WTC11 (cell line): ENCODE results near the gene SHROOM1. TPM values are rescaled to one million over a fixed set of nuclear protein-coding genes. Genes with fewer than 3 reads are reported as not detected.
A peak's percentile ranks its signal among the peaks of the same experiment; 100 is the strongest.

Experiments
- ATAC-seq: fragments of 200-7000 bp; cut with Tn5 transposase; 2 replicates; pipeline ENCODE4 v1.10.0; 2021; ENCODE audit warnings: mild to moderate bottlenecking, moderate library complexity
- CTCF ChIA-PET: fragments of 300-600 bp; sonication (Branson Sonifier 250); formaldehyde crosslinking; loops from one replicate; lab custom pipeline; 2021; ENCODE audit warnings: antibody characterized with exemption; lab: Charles Lee
- POLR2A ChIA-PET: fragments of 350-600 bp; sonication (Branson Sonifier 250); formaldehyde crosslinking; loops from one replicate; lab custom pipeline; 2021; ENCODE audit warnings: antibody characterized with exemption; lab: Charles Lee
- DNase-seq: peaks from one replicate; pipeline ENCODE4 v3.0.0; 2021; ENCODE audit warnings: low spot score
- H3K27ac Mint-ChIP-seq: 2 replicates; pipeline ENCODE4 v1.8.0; 2021; ENCODE audit warnings: mixed read lengths
- H3K27me3 Mint-ChIP-seq: 2 replicates; pipeline ENCODE4 v1.8.0; 2021; ENCODE audit warnings: low read depth, mild to moderate bottlenecking, moderate library complexity, mixed read lengths
- H3K36me3 Mint-ChIP-seq: 2 replicates; pipeline ENCODE4 v1.8.0; 2021; ENCODE audit warnings: mixed read lengths
- H3K4me1 Mint-ChIP-seq: 2 replicates; pipeline ENCODE4 v1.8.0; 2022; ENCODE audit warnings: mixed read lengths
- H3K4me3 Mint-ChIP-seq: 2 replicates; pipeline ENCODE4 v1.8.0; 2021; ENCODE audit warnings: mild to moderate bottlenecking, moderate library complexity, mixed read lengths
- H3K9me3 Mint-ChIP-seq: 2 replicates; pipeline ENCODE4 v1.8.0; 2021; ENCODE audit warnings: mixed read lengths
- CDX4 ChIP-seq: fragments of 250-450 bp; sonication (Bioruptor Pico); IDR thresholded peaks from 2 replicates; pipeline ENCODE4 v1.9.0; 2021; ENCODE audit warnings: moderate library complexity, mild to moderate bottlenecking, inconsistent platforms, borderline replicate concordance
- CREB1 ChIP-seq: sonication (generic); formaldehyde crosslinking; IDR thresholded peaks from 2 replicates; pipeline ENCODE4 v1.8.0; 2023; ENCODE audit warnings: mild to moderate bottlenecking, missing genetic modification reagents
- CTCF ChIP-seq: fragments of 200-600 bp; IDR thresholded peaks from 2 replicates; pipeline ENCODE4 v1.8.0; 2022; ENCODE audit warnings: antibody characterized with exemption
- ERG ChIP-seq: fragments of 250-450 bp; sonication (Bioruptor Pico); IDR thresholded peaks from 2 replicates; pipeline ENCODE4 v1.8.0; 2021; ENCODE audit warnings: mild to moderate bottlenecking
- FOXP1 ChIP-seq: sonication (generic); formaldehyde crosslinking; IDR thresholded peaks from 2 replicates; pipeline ENCODE4 v1.8.0; 2022; ENCODE audit warnings: missing genetic modification reagents, mild to moderate bottlenecking, moderate library complexity, borderline replicate concordance
- FOXP4 ChIP-seq: sonication (generic); formaldehyde crosslinking; IDR thresholded peaks from 2 replicates; pipeline ENCODE4 v1.8.0; 2022; ENCODE audit warnings: mild to moderate bottlenecking, missing genetic modification reagents
- GABPB1 ChIP-seq: sonication (generic); formaldehyde crosslinking; IDR thresholded peaks from 2 replicates; pipeline ENCODE4 v1.8.1; 2023; ENCODE audit warnings: mild to moderate bottlenecking, missing genetic modification reagents
- HMGXB4 ChIP-seq: sonication (generic); formaldehyde crosslinking; IDR thresholded peaks from 2 replicates; pipeline ENCODE4 v1.8.1; 2023; ENCODE audit warnings: mild to moderate bottlenecking, moderate library complexity, missing genetic modification reagents
- MAX ChIP-seq: sonication (generic); formaldehyde crosslinking; IDR thresholded peaks from 2 replicates; pipeline ENCODE4 v1.8.0; 2022; ENCODE audit warnings: mild to moderate bottlenecking, missing genetic modification reagents
- MYBL2 ChIP-seq: sonication (generic); formaldehyde crosslinking; IDR thresholded peaks from 2 replicates; pipeline ENCODE4 v1.8.1; 2023; ENCODE audit warnings: mild to moderate bottlenecking, moderate library complexity, missing genetic modification reagents
- SMAD3 ChIP-seq: sonication (generic); formaldehyde crosslinking; IDR thresholded peaks from 2 replicates; pipeline ENCODE4 v1.8.0; 2022; ENCODE audit warnings: missing genetic modification reagents, mild to moderate bottlenecking, borderline replicate concordance
- SP1 ChIP-seq: sonication (generic); formaldehyde crosslinking; conservative IDR thresholded peaks from 2 replicates; pipeline ENCODE4 v1.8.1; 2022; ENCODE audit warnings: missing genetic modification reagents
- TCF7 ChIP-seq: sonication (generic); formaldehyde crosslinking; IDR thresholded peaks from 2 replicates; pipeline ENCODE4 v1.8.0; 2022; ENCODE audit warnings: mild to moderate bottlenecking, low read depth, missing genetic modification reagents, moderate library complexity
- TP53 ChIP-seq: sonication (generic); formaldehyde crosslinking; IDR thresholded peaks from 2 replicates; pipeline ENCODE4 v1.8.1; 2023; ENCODE audit warnings: mild to moderate bottlenecking, missing genetic modification reagents
- ZBTB21 ChIP-seq: sonication (generic); formaldehyde crosslinking; IDR thresholded peaks from 2 replicates; pipeline ENCODE4 v1.8.1; 2023; ENCODE audit warnings: mild to moderate bottlenecking, missing genetic modification reagents, borderline replicate concordance
- ZNF121 ChIP-seq: sonication (generic); formaldehyde crosslinking; IDR thresholded peaks from 2 replicates; pipeline ENCODE4 v1.8.0; 2023; ENCODE audit warnings: missing genetic modification reagents
- ZNF281 ChIP-seq: sonication (generic); formaldehyde crosslinking; IDR thresholded peaks from 2 replicates; pipeline ENCODE4 v1.8.0; 2023; ENCODE audit warnings: mild to moderate bottlenecking, missing genetic modification reagents
- total RNA-seq: library from RNA; stranded (reverse); gene quantifications from 3 replicates; pipeline ENCODE4 v1.2.3, GENCODE V29; 2021

Gene SHROOM1
- total RNA-seq, 1 experiment from 2014 or later, result 8.1 TPM

- TF ChIP-seq CDX4 (CRISPR knock-in tag) (no peak), ZBTB21 (no peak), SMAD3 (no peak)
These were observed 831 bp upstream of the SHROOM1 start (continued) for GRCh38 chr5:132831095-132831860.

GRCh38 chr5:132829742-132830435 is 558 bp downstream of the SHROOM1 start:
- Mint-ChIP-seq H3K36me3 (no peaks in the 10 kb centered on the region), H3K27ac (no peak overlapping the region), H3K4me1 (peaks cover 11% of the 10 kb centered on the region), H3K4me3 (peak overlapping the region; percentile 74), H3K27me3 (peaks cover 78% of the 10 kb centered on the region)
- POLR2A ChIA-PET, result no interaction called here
- ATAC-seq, result peak; percentile 56
- peak; percentile 78 for DNase-seq
- CTCF ChIA-PET, result interaction anchor here (0.7 to 4.3 kb wide), 10 partner anchors 11 to 334 kb away, joined by 3 to 40 read pairs (median 4); partner anchors contain the start of genes GDF9, SOWAHA and UQCRQ
- TF ChIP-seq TP53 (0 out of 2 replicates have a peak, but pooled peaks have one; percentile 30), GABPB1 (0 out of 2 replicates have a peak, but pooled peaks have one; percentile 14), FOXP1 (CRISPR knock-in tag) (0 out of 2 replicates have a peak, but pooled peaks have one; percentile 33), CREB1 (CRISPR knock-in tag) (no peak), ZBTB21 (no peak), SP1 (CRISPR knock-in tag) (0 out of 2 replicates have a peak, but pooled peaks have one; percentile 25), ZNF281 (CRISPR knock-in tag) (no peak), FOXP4 (CRISPR knock-in tag) (peak; percentile 19; the same call in 1 of the 2 replicates), MAX (peak; percentile 40; the same call in 1 of the 2 replicates), ERG (CRISPR knock-in tag) (no peak), HMGXB4 (peak; percentile 63; the same call in 1 of the 2 replicates), MYBL2 (CRISPR knock-in tag) (peak; percentile 61; the same call in 1 of the 2 replicates), ZNF121 (peak; percentile 47; the same call in 1 of the 2 replicates), CTCF (peak; percentile 60; the same call in 1 of the 2 replicates), TCF7 (CRISPR knock-in tag) (peak; percentile 74; the same call in 1 of the 2 replicates)
- TF ChIP-seq, all 79 proteins: peak for 11
- no peaks in the 10 kb centered on the region for H3K9me3 Mint-ChIP-seq
